ENCODE results near the gene NANOS1. TPM values are rescaled to one million over a fixed set of nuclear protein-coding genes. Genes with fewer than 3 reads are reported as not detected.

The NANOS1 gene
- total and polyA plus RNA-seq, 9 of the 15 experiments (the other 6 are each of a cell fraction or from before 2014, with no cell fraction given) = 0.14 to 1.6 (median 0.83) TPM; not detected in 1

- TF ChIP-seq ZBTB1 (CRISPR knock-in tag; IDR thresholded peaks at IDR 0.05; ENCODE audit: borderline replicate concordance, low read depth) = no peak
- TF ChIP-seq RBFOX2 (IDR thresholded peaks at IDR 0.05; ENCODE audit: low read depth, low read length) = 0 out of 2 replicates have a peak, but pooled peaks have one; percentile 11
- TF ChIP-seq DEAF1 (CRISPR knock-in tag; IDR thresholded peaks at IDR 0.05) = no peak
- no peak for TF ChIP-seq TAF15 (IDR thresholded peaks at IDR 0.05; ENCODE audit: low read depth, low read length)
- peak; percentile 71 for TF ChIP-seq CTBP1 (IDR thresholded peaks at IDR 0.05; ENCODE audit: borderline replicate concordance)
- no peak for TF ChIP-seq GTF2B (IDR thresholded peaks at IDR 0.05; ENCODE audit: extremely low read depth, insufficient read length)
- no peak for TF ChIP-seq E2F3 (CRISPR knock-in tag; IDR thresholded peaks at IDR 0.05)
- no peak for TF ChIP-seq ZNF239 (CRISPR knock-in tag; IDR thresholded peaks at IDR 0.05)
- no peak for TF ChIP-seq ZNF609 (CRISPR knock-in tag; IDR thresholded peaks at IDR 0.05; ENCODE audit: borderline replicate concordance)
- no peak for TF ChIP-seq SMARCA4 (IDR thresholded peaks at IDR 0.05)
- TF ChIP-seq EP300 (IDR thresholded peaks at IDR 0.05; ENCODE audit: low read length) = no peak
- no peak for TF ChIP-seq BRCA1 (IDR thresholded peaks at IDR 0.05)
- no peak for TF ChIP-seq BRCA1 (CRISPR knock-in tag; IDR thresholded peaks at IDR 0.05)
- TF ChIP-seq HNRNPLL (IDR thresholded peaks at IDR 0.05; ENCODE audit: low read depth, low read length, poor library complexity, severe bottlenecking) = peak; percentile 23
- TF ChIP-seq PHB (CRISPR knock-in tag; IDR thresholded peaks at IDR 0.05) = no peak
- peak; percentile 16; the same call in 1 of the 2 replicates for TF ChIP-seq MYC (IDR thresholded peaks at IDR 0.05; ENCODE audit: low read depth, low read length)
- no peak for TF ChIP-seq MYC (CRISPR knock-in tag; IDR thresholded peaks at IDR 0.05; ENCODE audit: borderline replicate concordance, low read depth)
- no peak for TF ChIP-seq PHF20 (IDR thresholded peaks at IDR 0.05; ENCODE audit: partially characterized antibody)
- no peak for TF ChIP-seq RBBP5 (IDR thresholded peaks at IDR 0.05; ENCODE audit: borderline replicate concordance, insufficient read depth, low read length, poor library complexity, severe bottlenecking)
- TF ChIP-seq SMAD2 (IDR thresholded peaks at IDR 0.05; ENCODE audit: low read depth, low read length) = no peak
- no peak for TF ChIP-seq JUND (IDR thresholded peaks at IDR 0.05; ENCODE audit: borderline replicate concordance, low read depth, low read length)
- TF ChIP-seq JUND (tag; IDR thresholded peaks at IDR 0.05; ENCODE audit: borderline replicate concordance, low read depth, low read length) = no peak
- TF ChIP-seq SP2 (IDR thresholded peaks at IDR 0.05; ENCODE audit: extremely low read depth, low read depth, low read length, poor library complexity, severe bottlenecking) = peak; percentile 35
These were observed 458 bp upstream of the NANOS1 start (continued) for GRCh38 chr10:119028900-119029612.
